Spinal cord (tissue), 10 donors: Measurements from ENCODE around the gene EPOP. TPM values are rescaled to one million over a fixed set of nuclear protein-coding genes. Genes with fewer than 3 reads are reported as not detected.
A peak's percentile ranks its signal among the peaks of the same experiment; 100 is the strongest.

Experiments
- DNase-seq, 6 donors: peaks; one replicate each; pipeline versions ENCODE4 v3.0.0 to v3.0.0-alpha.2; 2013 to 2015; ENCODE audit warnings: low spot score in 6 of 6, low read depth in 4 of 6
- H3K27ac ChIP-seq: one replicate; pipeline ENCODE4 v1.5.1; 2013; ENCODE audit warnings: low read depth, low read length, control low read depth
- H3K27me3 ChIP-seq: one replicate; pipeline ENCODE4 v1.6.1; 2013; ENCODE audit warnings: low read length; ENCODE audit not compliant: control insufficient read depth, insufficient read depth
- H3K36me3 ChIP-seq: one replicate; pipeline ENCODE4 v1.6.1; 2013; ENCODE audit warnings: low read length; ENCODE audit not compliant: control insufficient read depth, insufficient read depth
- H3K4me1 ChIP-seq: one replicate; pipeline ENCODE4 v1.6.1; 2013; ENCODE audit warnings: low read length; ENCODE audit not compliant: control insufficient read depth, insufficient read depth
- H3K4me3 ChIP-seq: one replicate; pipeline ENCODE4 v1.5.1; 2013; ENCODE audit warnings: low read depth, low read length, control low read depth
- H3K9me3 ChIP-seq: one replicate; pipeline ENCODE4 v1.6.1; 2013; ENCODE audit warnings: low read length; ENCODE audit not compliant: control insufficient read depth, insufficient read depth
- WGBS: methylation state at CpG from one replicate; pipeline ENCODE4 v1.1.5; 2013; ENCODE audit warnings: missing lambda C conversion rate; ENCODE audit not compliant: insufficient coverage; 5-methylcytosine and 5-hydroxymethylcytosine counted together
- long read RNA-seq, 4 donors: transcript quantifications; one replicate each; lab custom pipeline, GENCODE V29; 2026
- polyA plus RNA-seq, 2 donors: library from polyadenylated mRNA; unstranded; fragments of 120-200 nt; gene quantifications; one replicate each; pipeline ENCODE4 v1.2.1, GENCODE V29; 2013; ENCODE audit not compliant: insufficient read length in 2 of 2
- total RNA-seq, 2 donors: library from RNA; depleted of rRNA in 1 of 2; stranded (reverse); fragments of 120-200 nt in 1 of 2; fragments of >200 nt in 1 of 2; gene quantifications; one replicate each; pipeline versions ENCODE4 v1.2.3 to v1.2.4, GENCODE V29; 2013 to 2014
- donor health status: healthy.

EPOP gene
- total RNA-seq (1 to 10 TPM in 1 of 2 donors, under 1 TPM in 1; 0.50 to 1.7 TPM), polyA plus RNA-seq (1 to 10 TPM; 2.0 to 2.3 TPM)
- long read RNA-seq, donor 1, partial matches to known transcripts = 0 of 2 reads
- long read RNA-seq, donor 1, other reads (novel, unspliced or antisense) = 0 of 2 reads
- long read RNA-seq, donor 2, partial matches to known transcripts = 0 of 1 reads
- long read RNA-seq, donor 2, other reads (novel, unspliced or antisense) = 0 of 1 reads
- long read RNA-seq, donor 3, partial matches to known transcripts = 0 of 1 reads
- long read RNA-seq, donor 3, other reads (novel, unspliced or antisense) = 0 of 1 reads
- long read RNA-seq, donor 4, partial matches to known transcripts = 0 of 1 reads
- long read RNA-seq, donor 4, other reads (novel, unspliced or antisense) = 0 of 1 reads

- DNase-seq = peak in 5 of 6 donors; percentile 67 to 95 (median 79)
- peak within 1 kb of the TSS; percentile 29 for H3K4me3 ChIP-seq
- whole genome bisulfite sequencing = 1% methylated on average over 78 of the region's 80 CpGs
- H3K9me3 ChIP-seq = no peaks in the 10 kb centered on the region
- no peaks in the 10 kb centered on the region for H3K36me3 ChIP-seq
- H3K4me1 ChIP-seq = peaks cover 27% of the 10 kb centered on the region
- H3K27ac ChIP-seq = no peak within 1 kb of the TSS
- H3K27me3 ChIP-seq = peaks cover 54% of the 10 kb centered on the region
Measured at GRCh38 chr17:38674749-38675615, at the start of gene EPOP. TSS of gene EPOP (minus strand) at chr17:38674957. CDS start at chr17:38674495, 462 bp downstream.

GRCh38 chr17:38721802-38722201 is 47.0 kb upstream of the EPOP start:
- Histone ChIP-seq H3K36me3 (peaks cover 76% of the 10 kb centered on the region), H3K4me1 (peaks cover 43% of the 10 kb centered on the region), H3K9me3 (no peaks in the 10 kb centered on the region), H3K4me3 (no peak overlapping the region), H3K27ac (peak overlapping the region; percentile 25), H3K27me3 (no peaks in the 10 kb centered on the region)
- DNase-seq = no peak
- 84% methylated on average over 11 of the region's 16 CpGs for WGBS

GRCh38 chr17:38720941-38721340 is 46.2 kb upstream of the EPOP start:
- no peaks in the 10 kb centered on the region for H3K9me3 ChIP-seq
- no peak for DNase-seq
- H3K4me1 ChIP-seq = peaks cover 43% of the 10 kb centered on the region
- WGBS = 89% methylated on average over 4 of the region's 6 CpGs
- H3K27ac ChIP-seq = peak overlapping the region; percentile 58
- H3K27me3 ChIP-seq = no peaks in the 10 kb centered on the region
- H3K36me3 ChIP-seq = peaks cover 81% of the 10 kb centered on the region
- no peak overlapping the region for H3K4me3 ChIP-seq

GRCh38 chr17:38719943-38720641 is 45.3 kb upstream of the EPOP start:
- WGBS = 56% methylated on average over 31 of the region's 39 CpGs
- Histone ChIP-seq H3K4me1 (peaks cover 36% of the 10 kb centered on the region), H3K36me3 (peaks cover 83% of the 10 kb centered on the region), H3K27me3 (no peaks in the 10 kb centered on the region), H3K9me3 (no peaks in the 10 kb centered on the region), H3K4me3 (no peak overlapping the region), H3K27ac (peak overlapping the region; percentile 58)
- peak in 1 of 6 donors; percentile 40 for DNase-seq

GRCh38 chr17:38719289-38719942 is 44.7 kb upstream of the EPOP start:
- no peaks in the 10 kb centered on the region for H3K27me3 ChIP-seq
- H3K36me3 ChIP-seq = peaks cover 84% of the 10 kb centered on the region
- H3K9me3 ChIP-seq = no peaks in the 10 kb centered on the region
- H3K4me1 ChIP-seq = peaks cover 29% of the 10 kb centered on the region
- no peak for DNase-seq
- WGBS = 72% methylated on average over 25 of the region's 29 CpGs
- H3K27ac ChIP-seq = no peak overlapping the region
- H3K4me3 ChIP-seq = no peak overlapping the region

GRCh38 chr17:38717139-38717745 is 42.5 kb upstream of the EPOP start:
- Histone ChIP-seq H3K9me3 (no peaks in the 10 kb centered on the region), H3K4me3 (no peak overlapping the region), H3K27me3 (no peaks in the 10 kb centered on the region), H3K4me1 (peaks cover 20% of the 10 kb centered on the region), H3K27ac (no peak overlapping the region), H3K36me3 (peaks cover 95% of the 10 kb centered on the region)
- DNase-seq = no peak
- 93% methylated on average over 10 of the region's 12 CpGs for WGBS

- 85% methylated on average over 14 of the region's 18 CpGs for WGBS
- H3K27ac ChIP-seq = no peak overlapping the region
- no peaks in the 10 kb centered on the region for H3K27me3 ChIP-seq
- no peak for DNase-seq
- no peaks in the 10 kb centered on the region for H3K9me3 ChIP-seq
- peaks cover 16% of the 10 kb centered on the region for H3K4me1 ChIP-seq
- H3K36me3 ChIP-seq = peaks cover 95% of the 10 kb centered on the region
- no peak overlapping the region for H3K4me3 ChIP-seq
Measured at GRCh38 chr17:38716368-38717005, 41.7 kb upstream of the EPOP start.

- Histone ChIP-seq H3K4me3 (no peak overlapping the region), H3K27ac (no peak overlapping the region), H3K4me1 (peaks cover 12% of the 10 kb centered on the region), H3K27me3 (no peaks in the 10 kb centered on the region), H3K36me3 (peaks cover 94% of the 10 kb centered on the region), H3K9me3 (no peaks in the 10 kb centered on the region)
- 94% methylated on average over 4 of the region's 9 CpGs for WGBS
- no peak for DNase-seq
Measured at GRCh38 chr17:38715216-38715943, 40.6 kb upstream of the EPOP start.
